Endothelial cell of umbilical vein (primary cell): ENCODE results near the gene FKBP2. TPM values are rescaled to one million over a fixed set of nuclear protein-coding genes. Genes with fewer than 3 reads are reported as not detected.

ENCODE experiments used
- BruUV-seq: library from RNA; stranded (reverse); fragments of 400-500 nt; replicated peaks from 2 replicates; lab custom pipeline; 2021; lab: Mats Ljungman, UMichigan
- CTCF ChIA-PET: fragments of 300-600, 350-600 bp; sonication (Branson Sonifier 250); formaldehyde crosslinking; loops from one replicate; lab custom pipeline; 2021; ENCODE audit warnings: antibody characterized with exemption, inconsistent platforms; lab: Charles Lee
- POLR2A ChIA-PET: fragments of 300-600, 350-600 bp; sonication (Branson Sonifier 250); formaldehyde crosslinking; loops from one replicate; lab custom pipeline; 2021; ENCODE audit warnings: antibody characterized with exemption, inconsistent platforms; lab: Charles Lee
- DNase-seq: peaks from one replicate; pipeline ENCODE4 v3.0.0-alpha.2; 2011; ENCODE audit warnings: low read depth, low spot score
- FAIRE-seq: peaks from 2 replicates; lab custom pipeline; 2011; peaks lifted over from hg19 to GRCh38; lab: Jason Lieb, UNC
- H2AFZ ChIP-seq: 2 replicates; pipeline ENCODE4 v1.6.0; 2012; ENCODE audit warnings: low read depth, low read length, control low read depth, inconsistent platforms
- H3K27ac ChIP-seq: 2 replicates; pipeline ENCODE4 v1.5.1; 2011; ENCODE audit warnings: low read depth, mild to moderate bottlenecking, control low read depth, low read length, moderate library complexity; ENCODE audit not compliant: insufficient read depth
- H3K27me3 ChIP-seq, 2 experiments: 2 replicates each; pipeline versions ENCODE4 v1.6.0 to v1.6.1; 2011; ENCODE audit warnings: low read length in 2 of 2, mixed read lengths in 1 of 2; ENCODE audit not compliant: control insufficient read depth in 2 of 2, insufficient read depth in 2 of 2
- H3K36me3 ChIP-seq, 2 experiments: 2 replicates in 1 of 2; 3 replicates in 1 of 2; pipeline ENCODE4 v1.5.1; 2011; ENCODE audit warnings: low read length in 2 of 2, mild to moderate bottlenecking in 1 of 2, moderate library complexity in 1 of 2; ENCODE audit not compliant: control insufficient read depth in 2 of 2, insufficient read depth in 2 of 2; ENCODE audit errors: extremely low read depth in 1 of 2
- H3K4me1 ChIP-seq: 3 replicates; pipeline ENCODE4 v1.5.1; 2011; ENCODE audit warnings: mild to moderate bottlenecking, low read length; ENCODE audit not compliant: control insufficient read depth, insufficient read depth; ENCODE audit errors: extremely low read depth
- H3K4me2 ChIP-seq: 2 replicates; pipeline ENCODE4 v1.6.1; 2011; ENCODE audit warnings: low read length, control low read depth, mixed read lengths; ENCODE audit not compliant: insufficient read depth
- H3K4me3 ChIP-seq, 3 experiments: fragments of 200-600 bp in 1 of 3; sonication (generic), shearing (Covaris generic) in 1 of 3; replicated peaks in 1 of 3; 2 replicates each; pipeline ENCODE4 v1.5.1; 2011 to 2016; ENCODE audit warnings: control low read depth in 3 of 3, low read length in 3 of 3, mild to moderate bottlenecking in 2 of 3, inconsistent platforms in 1 of 3, low read depth in 1 of 3, moderate library complexity in 1 of 3; ENCODE audit not compliant: insufficient read depth in 1 of 3
- H3K79me2 ChIP-seq: 2 replicates; pipeline ENCODE4 v1.6.0; 2012; ENCODE audit warnings: low read length, inconsistent platforms; ENCODE audit not compliant: control insufficient read depth, insufficient read depth
- H3K9ac ChIP-seq: replicated peaks from 2 replicates; pipeline ENCODE3; 2011; ENCODE audit warnings: low read length, control low read depth; ENCODE audit not compliant: insufficient read depth; ENCODE audit errors: extremely low read depth
- H3K9me1 ChIP-seq: replicated peaks from 3 replicates; pipeline ENCODE4 v1.6.0; 2011; ENCODE audit warnings: mild to moderate bottlenecking, low read length; ENCODE audit not compliant: control insufficient read depth, insufficient read depth; ENCODE audit errors: extremely low read depth
- H3K9me3 ChIP-seq: replicated peaks from 2 replicates; pipeline ENCODE4 v1.5.1; 2012; ENCODE audit warnings: low read length, inconsistent platforms; ENCODE audit not compliant: control insufficient read depth, insufficient read depth
- H4K20me1 ChIP-seq: replicated peaks from 2 replicates; pipeline ENCODE3; 2011; ENCODE audit warnings: mild to moderate bottlenecking, low read length; ENCODE audit not compliant: control insufficient read depth, insufficient read depth; ENCODE audit errors: extremely low read depth
- EZH2 ChIP-seq: IDR thresholded peaks from 2 replicates; pipeline ENCODE4 v1.6.1; 2012; ENCODE audit warnings: borderline replicate concordance, low read depth, mild to moderate bottlenecking, moderate library complexity, low read length, inconsistent platforms; ENCODE audit not compliant: severe bottlenecking
- GATA2 ChIP-seq: IDR thresholded peaks from 2 replicates; pipeline ENCODE4 v1.7.0; 2011; ENCODE audit warnings: low read depth, mild to moderate bottlenecking, moderate library complexity, mixed read lengths, low read length; ENCODE audit not compliant: insufficient read length, insufficient read depth
- JUN ChIP-seq: IDR thresholded peaks from 2 replicates; pipeline ENCODE4 v1.6.1; 2011; ENCODE audit warnings: borderline replicate concordance, low read depth; ENCODE audit not compliant: insufficient read length, insufficient read depth
- POLR2A ChIP-seq: IDR thresholded peaks from 2 replicates; pipeline ENCODE4 v1.6.1; 2012; ENCODE audit warnings: low read depth, mild to moderate bottlenecking, control low read depth, low read length
- POLR2AphosphoS5 ChIP-seq: IDR thresholded peaks from 2 replicates; pipeline ENCODE4 v1.6.1; 2012; ENCODE audit warnings: low read depth, mild to moderate bottlenecking, control low read depth, low read length, moderate library complexity; ENCODE audit not compliant: insufficient read depth
- dilution Hi-C: fragments of 300-500 bp; cut with MboI; formaldehyde crosslinking; loops from one replicate; pipeline ENCODE4 v1.15.0; 2019; ENCODE audit warnings: low sequenced_read_pairs; ENCODE audit not compliant: extremely low pct_ligation_motif_present
- intact Hi-C: fragments of 100-400 bp; cut with micrococcal nuclease; formaldehyde crosslinking; loops from one replicate; pipeline ENCODE4 v1.10.0; 2022
- polyA plus RNA-seq, 4 experiments: library from polyadenylated mRNA; depleted of rRNA in 3 of 4; stranded (reverse) in 3 of 4; unstranded in 1 of 4; fragments of >200 nt; gene quantifications; 2 replicates each; pipeline versions ENCODE4 v1.2.1 to v1.2.3, GENCODE V29; 2011 to 2012; ENCODE audit warnings: missing spikeins in 1 of 4
- total RNA-seq: library from RNA; stranded (reverse); gene quantifications from 2 replicates; pipeline ENCODE4 v1.2.3, GENCODE V29; 2021
- TF ChIP-seq, protein P1 (sequence below), 2 donors: IDR thresholded peaks; 1 replicate in 1 of 2; 2 replicates in 1 of 2; pipeline ENCODE4 v1.5.1; 2011; ENCODE audit warnings: low read length in 2 of 2, mild to moderate bottlenecking in 2 of 2, moderate library complexity in 2 of 2, control low read depth in 1 of 2, inconsistent platforms in 1 of 2, low read depth in 1 of 2; ENCODE audit not compliant: insufficient read depth in 1 of 2; ENCODE audit errors: extremely low read depth in 1 of 2

The FKBP2 gene
- total and polyA plus RNA-seq, 2 donors (not counting 3 experiments of a cell fraction or from before 2014, with no cell fraction given): 48.5 to 74.4 TPM

DNA sequence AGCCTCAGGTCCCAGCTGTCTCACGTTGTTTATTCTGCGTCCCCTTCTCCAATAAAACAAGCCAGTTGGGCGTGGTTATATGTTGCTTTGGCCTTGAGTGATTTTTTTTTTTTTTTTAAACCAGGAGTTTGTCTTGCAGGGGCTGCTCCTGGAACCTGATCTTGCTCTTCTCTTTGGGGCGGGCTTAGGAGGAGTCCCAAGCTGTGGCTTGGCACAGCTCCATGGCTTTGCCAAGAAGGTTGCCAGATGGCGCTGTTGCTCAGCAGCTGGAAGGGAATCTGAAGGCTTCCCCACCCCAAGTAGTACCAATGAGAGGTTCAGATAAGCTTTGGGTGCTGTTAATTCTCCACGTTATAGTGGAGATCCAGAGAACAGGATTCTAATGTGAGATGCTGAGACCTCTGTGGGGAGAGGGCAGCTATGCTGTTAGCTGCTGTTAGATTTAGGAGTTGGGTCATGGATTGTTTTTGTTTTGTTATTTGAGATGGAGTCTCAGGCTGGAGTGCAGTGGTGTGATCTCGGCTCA, 36.4 kb upstream of the FKBP2 start:
- Histone ChIP-seq H3K4me1 (peaks cover 34% of the 10 kb centered on the region), H3K79me2 (peaks cover 12% of the 10 kb centered on the region), H3K27ac (no peak overlapping the region), H2AFZ (no peak overlapping the region), H4K20me1 (no peaks in the 10 kb centered on the region), H3K36me3 (peaks cover 14 to 32% of the 10 kb centered on the region in 2 experiments), H3K4me2 (no peak overlapping the region), H3K9ac (no peak overlapping the region), H3K27me3 (no peaks in the 10 kb centered on the region), H3K4me3 (no peak overlapping the region), H3K9me3 (no peaks in the 10 kb centered on the region), H3K9me1 (no peaks in the 10 kb centered on the region)
- POLR2A ChIA-PET: interaction anchor here (0.6 to 1.2 kb wide), 5 partner anchors 19 to 1318 kb away, joined by 3 to 4 read pairs (median 3); partner anchors contain the start of gene STIP1
- dilution Hi-C loops (no loop called here), intact Hi-C loops (loop anchor here (1.0 kb wide), 2 partner anchors 66 to 97 kb away; no protein-coding TSS in a partner anchor)
- FAIRE-seq: peak; percentile 95
- CTCF ChIA-PET: interaction anchor here (0.6 to 11.5 kb wide), 38 partner anchors 8 to 450 kb away, joined by 3 to 413 read pairs (median 7); partner anchors contain the start of genes BAD, CATSPERZ, DNAJC4 and ESRRA
- TF ChIP-seq JUN (no peak), EZH2 (no peak), POLR2A (peak; percentile 27), GATA2 (no peak), POLR2AphosphoS5 (peak; percentile 70)
- TF ChIP-seq, protein P1, sequence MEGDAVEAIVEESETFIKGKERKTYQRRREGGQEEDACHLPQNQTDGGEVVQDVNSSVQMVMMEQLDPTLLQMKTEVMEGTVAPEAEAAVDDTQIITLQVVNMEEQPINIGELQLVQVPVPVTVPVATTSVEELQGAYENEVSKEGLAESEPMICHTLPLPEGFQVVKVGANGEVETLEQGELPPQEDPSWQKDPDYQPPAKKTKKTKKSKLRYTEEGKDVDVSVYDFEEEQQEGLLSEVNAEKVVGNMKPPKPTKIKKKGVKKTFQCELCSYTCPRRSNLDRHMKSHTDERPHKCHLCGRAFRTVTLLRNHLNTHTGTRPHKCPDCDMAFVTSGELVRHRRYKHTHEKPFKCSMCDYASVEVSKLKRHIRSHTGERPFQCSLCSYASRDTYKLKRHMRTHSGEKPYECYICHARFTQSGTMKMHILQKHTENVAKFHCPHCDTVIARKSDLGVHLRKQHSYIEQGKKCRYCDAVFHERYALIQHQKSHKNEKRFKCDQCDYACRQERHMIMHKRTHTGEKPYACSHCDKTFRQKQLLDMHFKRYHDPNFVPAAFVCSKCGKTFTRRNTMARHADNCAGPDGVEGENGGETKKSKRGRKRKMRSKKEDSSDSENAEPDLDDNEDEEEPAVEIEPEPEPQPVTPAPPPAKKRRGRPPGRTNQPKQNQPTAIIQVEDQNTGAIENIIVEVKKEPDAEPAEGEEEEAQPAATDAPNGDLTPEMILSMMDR (IDR thresholded peaks at IDR 0.05; ENCODE audit: extremely low read depth in 1 of 2, insufficient read depth in 1 of 2, low read depth in 1 of 2, low read length in 2 of 2): peak; percentile 82 to 84
- DNase-seq: peak; percentile 90
- BruUV-seq: no TSS peak
